K562 (cell line): ENCODE results near the gene ZC3H6. TPM values are rescaled to one million over a fixed set of nuclear protein-coding genes. Genes with fewer than 3 reads are reported as not detected.

ENCODE experiments used
- CEBPB ChIP-seq: fragments of 450-650 bp; IDR thresholded peaks from 2 replicates; pipeline ENCODE4 v1.6.1; 2016; ENCODE audit warnings: missing genetic modification characterization, missing compliant biosample characterization
- HDAC2 ChIP-seq: fragments of 450-650 bp; IDR thresholded peaks from 2 replicates; pipeline ENCODE4 v1.6.1; 2016; ENCODE audit warnings: mild to moderate bottlenecking
- MAFK ChIP-seq: IDR thresholded peaks from 2 replicates; pipeline ENCODE4 v1.6.1; 2011; ENCODE audit warnings: low read length, improper control_type of control experiment
- RBFOX2 ChIP-seq: fragments of 200-400 bp; formaldehyde crosslinking; IDR thresholded peaks from 2 replicates; pipeline ENCODE4 v1.6.1; 2017; ENCODE audit warnings: low read depth, mild to moderate bottlenecking, low read length, moderate library complexity
- RBM39 ChIP-seq: fragments of 200-400 bp; formaldehyde crosslinking; optimal IDR thresholded peaks from 2 replicates; pipeline ENCODE3; 2018; ENCODE audit warnings: low read depth, low read length
- SIRT6 ChIP-seq: IDR thresholded peaks from one replicate; pipeline ENCODE4 v1.6.1; 2012; ENCODE audit warnings: low read depth, mild to moderate bottlenecking, control low read depth, inconsistent platforms, low read length, moderate library complexity
- SPI1 ChIP-seq: IDR thresholded peaks from 2 replicates; pipeline ENCODE4 v1.6.1; 2011; ENCODE audit warnings: low read depth, low read length, control low read depth, borderline replicate concordance
- SUPT5H ChIP-seq: fragments of 450-650 bp; IDR thresholded peaks from 2 replicates; pipeline ENCODE4 v1.6.1; 2016
- ZNF354B ChIP-seq: fragments of 250-450 bp; sonication (Bioruptor Pico); IDR thresholded peaks from 2 replicates; pipeline ENCODE4 v1.4.0; 2020
- polyA plus RNA-seq, 8 experiments: library from polyadenylated mRNA; depleted of rRNA in 4 of 8; stranded (reverse) in 5 of 8; unstranded in 3 of 8; fragments of >200 nt; fragmentation: Nextera tagmentation in 2 of 8; fragmentation: Illumina TruSeq in 1 of 8; extraction: Ambion mirVana in 2 of 8; extraction: Trizol in 1 of 8; gene quantifications; 2 replicates each; pipeline versions ENCODE4 v1.2.1 to v1.2.3, GENCODE V29; 2011 to 2014; ENCODE audit warnings: inconsistent platforms in 1 of 8, missing spikeins in 1 of 8
- total RNA-seq, 7 experiments: library from RNA; depleted of rRNA in 6 of 7; stranded (reverse); fragments of >200 nt in 6 of 7; fragmentation: Illumina TruSeq in 2 of 7; extraction: Trizol in 2 of 7; gene quantifications; 2 replicates each; pipeline versions ENCODE4 v1.2.1 to v1.2.3, GENCODE V29; 2011 to 2021; ENCODE audit warnings: low replicate concordance in 1 of 7
- TF ChIP-seq, protein P1 (sequence below): fragments of 450-650 bp; IDR thresholded peaks from 2 replicates; pipeline ENCODE4 v1.6.1; 2018; ENCODE audit not compliant: partially characterized antibody
- TF ChIP-seq, protein P2 (sequence below): IDR thresholded peaks from 2 replicates; pipeline ENCODE4 v1.6.1; 2011; ENCODE audit warnings: borderline replicate concordance, low read depth, mild to moderate bottlenecking, moderate library complexity, low read length; ENCODE audit not compliant: insufficient read depth, poor library complexity, severe bottlenecking
- TF ChIP-seq, protein P3 (sequence below): fragments of 250-450 bp; sonication (Bioruptor Pico); IDR thresholded peaks from 2 replicates; pipeline ENCODE4 v1.5.0; 2022; ENCODE audit warnings: mild to moderate bottlenecking
- TF ChIP-seq, protein P4 (sequence below): fragments of 450-650 bp; IDR thresholded peaks from 2 replicates; pipeline ENCODE4 v1.6.1; 2017; ENCODE audit warnings: mild to moderate bottlenecking, moderate library complexity
- TF ChIP-seq, protein P5 (sequence below): IDR thresholded peaks from 3 replicates; pipeline ENCODE4 v1.6.1; 2011; ENCODE audit warnings: borderline replicate concordance, mild to moderate bottlenecking; ENCODE audit not compliant: insufficient read length, insufficient read depth

ZC3H6 gene
- total and polyA plus RNA-seq, 9 of the 15 experiments (the other 6 are each of a cell fraction or from before 2014, with no cell fraction given), result 0.45 to 1.9 (median 1.5) TPM

DNA sequence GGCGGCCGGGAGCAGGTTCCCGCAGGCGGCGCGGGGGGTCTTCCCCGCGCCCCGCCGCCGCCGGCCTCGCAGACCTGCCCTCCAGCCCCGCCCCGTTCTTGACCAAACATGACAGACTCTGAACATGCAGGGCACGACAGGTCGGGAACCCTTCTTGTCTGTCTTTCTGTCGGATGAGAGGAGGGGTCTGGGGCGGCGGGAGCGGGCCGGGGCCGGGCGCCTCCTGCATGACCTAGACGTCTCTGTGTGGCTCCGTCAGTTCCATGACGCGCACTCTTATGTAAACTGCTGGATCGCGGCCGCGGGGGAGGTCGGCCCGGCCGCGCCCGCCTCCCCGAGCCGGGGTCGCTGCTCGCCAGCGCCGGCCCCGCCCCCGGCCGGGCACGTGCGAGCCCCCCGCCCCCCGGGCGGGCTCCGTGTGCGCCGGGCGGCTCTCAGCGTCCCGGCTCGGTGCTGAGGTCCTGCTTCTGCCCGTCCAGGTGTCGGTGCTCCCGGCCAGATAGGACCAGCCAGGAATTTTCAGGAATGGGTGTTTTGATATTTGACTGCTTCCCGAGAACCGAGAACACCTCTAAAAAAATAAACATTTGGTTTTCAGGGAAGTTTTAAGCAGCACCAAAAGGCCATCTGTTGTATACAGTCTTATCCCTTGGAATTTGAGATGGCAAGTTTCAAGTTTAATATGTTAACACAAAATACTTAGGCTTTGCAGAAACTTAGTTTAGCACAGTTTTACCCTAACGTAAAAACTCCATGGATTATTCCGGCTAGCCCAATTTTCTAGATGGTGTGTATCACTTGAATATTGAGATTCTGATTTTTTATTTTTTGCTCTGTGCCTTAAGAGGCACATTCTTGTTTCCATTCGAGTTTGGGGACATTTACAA lies 733 bp downstream of the ZC3H6 start (continued):
- TF ChIP-seq, protein P1, sequence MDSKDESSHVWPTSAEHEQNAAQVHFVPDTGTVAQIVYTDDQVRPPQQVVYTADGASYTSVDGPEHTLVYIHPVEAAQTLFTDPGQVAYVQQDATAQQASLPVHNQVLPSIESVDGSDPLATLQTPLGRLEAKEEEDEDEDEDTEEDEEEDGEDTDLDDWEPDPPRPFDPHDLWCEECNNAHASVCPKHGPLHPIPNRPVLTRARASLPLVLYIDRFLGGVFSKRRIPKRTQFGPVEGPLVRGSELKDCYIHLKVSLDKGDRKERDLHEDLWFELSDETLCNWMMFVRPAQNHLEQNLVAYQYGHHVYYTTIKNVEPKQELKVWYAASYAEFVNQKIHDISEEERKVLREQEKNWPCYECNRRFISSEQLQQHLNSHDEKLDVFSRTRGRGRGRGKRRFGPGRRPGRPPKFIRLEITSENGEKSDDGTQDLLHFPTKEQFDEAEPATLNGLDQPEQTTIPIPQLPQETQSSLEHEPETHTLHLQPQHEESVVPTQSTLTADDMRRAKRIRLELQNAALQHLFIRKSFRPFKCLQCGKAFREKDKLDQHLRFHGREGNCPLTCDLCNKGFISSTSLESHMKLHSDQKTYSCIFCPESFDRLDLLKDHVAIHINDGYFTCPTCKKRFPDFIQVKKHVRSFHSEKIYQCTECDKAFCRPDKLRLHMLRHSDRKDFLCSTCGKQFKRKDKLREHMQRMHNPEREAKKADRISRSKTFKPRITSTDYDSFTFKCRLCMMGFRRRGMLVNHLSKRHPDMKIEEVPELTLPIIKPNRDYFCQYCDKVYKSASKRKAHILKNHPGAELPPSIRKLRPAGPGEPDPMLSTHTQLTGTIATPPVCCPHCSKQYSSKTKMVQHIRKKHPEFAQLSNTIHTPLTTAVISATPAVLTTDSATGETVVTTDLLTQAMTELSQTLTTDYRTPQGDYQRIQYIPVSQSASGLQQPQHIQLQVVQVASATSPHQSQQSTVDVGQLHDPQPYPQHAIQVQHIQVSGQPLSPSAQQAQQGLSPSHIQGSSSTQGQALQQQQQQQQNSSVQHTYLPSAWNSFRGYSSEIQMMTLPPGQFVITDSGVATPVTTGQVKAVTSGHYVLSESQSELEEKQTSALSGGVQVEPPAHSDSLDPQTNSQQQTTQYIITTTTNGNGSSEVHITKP, result peak; percentile 66
- no peak for TF ChIP-seq ZNF354B (CRISPR knock-in tag)
- TF ChIP-seq, protein P2, sequence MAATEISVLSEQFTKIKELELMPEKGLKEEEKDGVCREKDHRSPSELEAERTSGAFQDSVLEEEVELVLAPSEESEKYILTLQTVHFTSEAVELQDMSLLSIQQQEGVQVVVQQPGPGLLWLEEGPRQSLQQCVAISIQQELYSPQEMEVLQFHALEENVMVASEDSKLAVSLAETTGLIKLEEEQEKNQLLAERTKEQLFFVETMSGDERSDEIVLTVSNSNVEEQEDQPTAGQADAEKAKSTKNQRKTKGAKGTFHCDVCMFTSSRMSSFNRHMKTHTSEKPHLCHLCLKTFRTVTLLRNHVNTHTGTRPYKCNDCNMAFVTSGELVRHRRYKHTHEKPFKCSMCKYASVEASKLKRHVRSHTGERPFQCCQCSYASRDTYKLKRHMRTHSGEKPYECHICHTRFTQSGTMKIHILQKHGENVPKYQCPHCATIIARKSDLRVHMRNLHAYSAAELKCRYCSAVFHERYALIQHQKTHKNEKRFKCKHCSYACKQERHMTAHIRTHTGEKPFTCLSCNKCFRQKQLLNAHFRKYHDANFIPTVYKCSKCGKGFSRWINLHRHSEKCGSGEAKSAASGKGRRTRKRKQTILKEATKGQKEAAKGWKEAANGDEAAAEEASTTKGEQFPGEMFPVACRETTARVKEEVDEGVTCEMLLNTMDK, result no peak
- TF ChIP-seq RBM39, result no peak
- TF ChIP-seq SPI1, result no peak
- no peak for TF ChIP-seq HDAC2
- TF ChIP-seq, protein P3, sequence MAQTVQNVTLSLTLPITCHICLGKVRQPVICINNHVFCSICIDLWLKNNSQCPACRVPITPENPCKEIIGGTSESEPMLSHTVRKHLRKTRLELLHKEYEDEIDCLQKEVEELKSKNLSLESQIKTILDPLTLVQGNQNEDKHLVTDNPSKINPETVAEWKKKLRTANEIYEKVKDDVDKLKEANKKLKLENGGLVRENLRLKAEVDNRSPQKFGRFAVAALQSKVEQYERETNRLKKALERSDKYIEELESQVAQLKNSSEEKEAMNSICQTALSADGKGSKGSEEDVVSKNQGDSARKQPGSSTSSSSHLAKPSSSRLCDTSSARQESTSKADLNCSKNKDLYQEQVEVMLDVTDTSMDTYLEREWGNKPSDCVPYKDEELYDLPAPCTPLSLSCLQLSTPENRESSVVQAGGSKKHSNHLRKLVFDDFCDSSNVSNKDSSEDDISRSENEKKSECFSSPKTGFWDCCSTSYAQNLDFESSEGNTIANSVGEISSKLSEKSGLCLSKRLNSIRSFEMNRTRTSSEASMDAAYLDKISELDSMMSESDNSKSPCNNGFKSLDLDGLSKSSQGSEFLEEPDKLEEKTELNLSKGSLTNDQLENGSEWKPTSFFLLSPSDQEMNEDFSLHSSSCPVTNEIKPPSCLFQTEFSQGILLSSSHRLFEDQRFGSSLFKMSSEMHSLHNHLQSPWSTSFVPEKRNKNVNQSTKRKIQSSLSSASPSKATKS (CRISPR knock-in tag), result no peak
- TF ChIP-seq MAFK, result no peak
- TF ChIP-seq CEBPB (tag), result no peak
- TF ChIP-seq SIRT6, result no peak
- TF ChIP-seq SUPT5H, result no peak
- TF ChIP-seq, protein P4, sequence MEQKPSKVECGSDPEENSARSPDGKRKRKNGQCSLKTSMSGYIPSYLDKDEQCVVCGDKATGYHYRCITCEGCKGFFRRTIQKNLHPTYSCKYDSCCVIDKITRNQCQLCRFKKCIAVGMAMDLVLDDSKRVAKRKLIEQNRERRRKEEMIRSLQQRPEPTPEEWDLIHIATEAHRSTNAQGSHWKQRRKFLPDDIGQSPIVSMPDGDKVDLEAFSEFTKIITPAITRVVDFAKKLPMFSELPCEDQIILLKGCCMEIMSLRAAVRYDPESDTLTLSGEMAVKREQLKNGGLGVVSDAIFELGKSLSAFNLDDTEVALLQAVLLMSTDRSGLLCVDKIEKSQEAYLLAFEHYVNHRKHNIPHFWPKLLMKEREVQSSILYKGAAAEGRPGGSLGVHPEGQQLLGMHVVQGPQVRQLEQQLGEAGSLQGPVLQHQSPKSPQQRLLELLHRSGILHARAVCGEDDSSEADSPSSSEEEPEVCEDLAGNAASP, result no peak
- TF ChIP-seq RBFOX2, result peak; percentile 93
- TF ChIP-seq, protein P5, sequence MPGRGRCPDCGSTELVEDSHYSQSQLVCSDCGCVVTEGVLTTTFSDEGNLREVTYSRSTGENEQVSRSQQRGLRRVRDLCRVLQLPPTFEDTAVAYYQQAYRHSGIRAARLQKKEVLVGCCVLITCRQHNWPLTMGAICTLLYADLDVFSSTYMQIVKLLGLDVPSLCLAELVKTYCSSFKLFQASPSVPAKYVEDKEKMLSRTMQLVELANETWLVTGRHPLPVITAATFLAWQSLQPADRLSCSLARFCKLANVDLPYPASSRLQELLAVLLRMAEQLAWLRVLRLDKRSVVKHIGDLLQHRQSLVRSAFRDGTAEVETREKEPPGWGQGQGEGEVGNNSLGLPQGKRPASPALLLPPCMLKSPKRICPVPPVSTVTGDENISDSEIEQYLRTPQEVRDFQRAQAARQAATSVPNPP, result no peak
